KMS-11 (cell line): ENCODE results near the gene CEACAM1.
"Not testable (repeated sequence)": the region's sequence is repeated elsewhere in the genome, so short reads cannot be mapped to it uniquely, and the experiment has no call there.

ENCODE experiments used
- H2AFZ ChIP-seq: fragments of 200-600 bp; sonication (generic); 2 replicates; pipeline ENCODE4 v1.6.1; 2016; ENCODE audit warnings: antibody characterized with exemption, mixed run types, low read depth
- H3K27ac ChIP-seq: fragments of 200-600 bp; sonication (generic); 2 replicates; pipeline ENCODE4 v1.6.1; 2016; ENCODE audit warnings: mild to moderate bottlenecking, mixed run types
- H3K27me3 ChIP-seq: fragments of 200-600 bp; sonication (generic); 2 replicates; pipeline ENCODE4 v1.6.1; 2017; ENCODE audit warnings: mild to moderate bottlenecking, low read depth, mixed run types, moderate library complexity; ENCODE audit not compliant: insufficient read depth
- H3K36me3 ChIP-seq: fragments of 200-600 bp; sonication (generic); 2 replicates; pipeline ENCODE4 v1.6.1; 2017; ENCODE audit warnings: mild to moderate bottlenecking, mixed run types; ENCODE audit not compliant: insufficient read depth
- H3K4me1 ChIP-seq: fragments of 200-600 bp; sonication (generic); 2 replicates; pipeline ENCODE4 v1.6.1; 2016; ENCODE audit warnings: mild to moderate bottlenecking, low read depth, mixed run types; ENCODE audit not compliant: poor library complexity, severe bottlenecking
- H3K4me2 ChIP-seq: fragments of 200-600 bp; sonication (generic); 2 replicates; pipeline ENCODE4 v1.7.0; 2016; ENCODE audit warnings: mild to moderate bottlenecking, mixed run types
- H3K4me3 ChIP-seq: fragments of 200-600 bp; sonication (generic); IDR thresholded peaks from 2 replicates; pipeline ENCODE4 v1.6.1; 2017; ENCODE audit warnings: low read depth, low read length, mixed read lengths; ENCODE audit not compliant: insufficient read depth
- H3K79me2 ChIP-seq: fragments of 200-600 bp; sonication (generic); 2 replicates; pipeline ENCODE4 v1.6.1; 2016; ENCODE audit warnings: low read depth, mixed run types; ENCODE audit not compliant: insufficient read depth
- H3K9ac ChIP-seq: fragments of 200-600 bp; sonication (generic); 2 replicates; pipeline ENCODE4 v1.6.1; 2016; ENCODE audit warnings: mild to moderate bottlenecking, mixed run types
- H4K20me1 ChIP-seq: fragments of 200-600 bp; sonication (generic); 2 replicates; pipeline ENCODE4 v1.6.1; 2016; ENCODE audit warnings: mild to moderate bottlenecking, mixed run types; ENCODE audit not compliant: insufficient read depth
- TF ChIP-seq, protein P1 (sequence below): fragments of 200-600 bp; sonication (generic); conservative IDR thresholded peaks from 2 replicates; pipeline ENCODE4 v1.6.1; 2017; ENCODE audit warnings: low read depth, mild to moderate bottlenecking, antibody characterized with exemption, low read length, moderate library complexity, mixed read lengths

The CEACAM1 gene

DNA sequence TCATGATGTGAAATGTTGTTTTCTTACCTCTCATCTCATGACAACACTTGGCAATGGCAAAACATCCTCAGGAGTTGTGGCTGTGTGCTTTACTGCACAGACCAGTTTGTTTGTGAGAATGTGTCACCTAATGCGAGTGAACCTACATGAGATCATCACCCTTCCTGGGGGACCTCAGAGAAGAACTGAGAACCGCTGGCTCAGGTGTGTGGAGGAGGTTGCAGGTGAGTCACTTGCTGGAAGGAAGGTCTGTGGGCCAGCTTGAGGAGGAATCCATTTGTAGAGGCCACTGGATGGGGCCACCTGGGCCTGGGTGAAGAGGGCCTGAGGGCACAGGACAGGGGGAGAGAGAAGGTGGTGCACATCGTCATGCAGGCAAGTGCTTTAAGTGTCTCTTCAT lies 3.0 kb upstream of the CEACAM1 start:
- no peaks in the 10 kb centered on the region for H3K36me3 ChIP-seq
- TF ChIP-seq, protein P1, sequence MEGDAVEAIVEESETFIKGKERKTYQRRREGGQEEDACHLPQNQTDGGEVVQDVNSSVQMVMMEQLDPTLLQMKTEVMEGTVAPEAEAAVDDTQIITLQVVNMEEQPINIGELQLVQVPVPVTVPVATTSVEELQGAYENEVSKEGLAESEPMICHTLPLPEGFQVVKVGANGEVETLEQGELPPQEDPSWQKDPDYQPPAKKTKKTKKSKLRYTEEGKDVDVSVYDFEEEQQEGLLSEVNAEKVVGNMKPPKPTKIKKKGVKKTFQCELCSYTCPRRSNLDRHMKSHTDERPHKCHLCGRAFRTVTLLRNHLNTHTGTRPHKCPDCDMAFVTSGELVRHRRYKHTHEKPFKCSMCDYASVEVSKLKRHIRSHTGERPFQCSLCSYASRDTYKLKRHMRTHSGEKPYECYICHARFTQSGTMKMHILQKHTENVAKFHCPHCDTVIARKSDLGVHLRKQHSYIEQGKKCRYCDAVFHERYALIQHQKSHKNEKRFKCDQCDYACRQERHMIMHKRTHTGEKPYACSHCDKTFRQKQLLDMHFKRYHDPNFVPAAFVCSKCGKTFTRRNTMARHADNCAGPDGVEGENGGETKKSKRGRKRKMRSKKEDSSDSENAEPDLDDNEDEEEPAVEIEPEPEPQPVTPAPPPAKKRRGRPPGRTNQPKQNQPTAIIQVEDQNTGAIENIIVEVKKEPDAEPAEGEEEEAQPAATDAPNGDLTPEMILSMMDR = no peak
- no peaks in the 10 kb centered on the region for H3K4me1 ChIP-seq
- no peak overlapping the region for H3K4me3 ChIP-seq
- H3K4me2 ChIP-seq = no peak overlapping the region
- H4K20me1 ChIP-seq = no peaks in the 10 kb centered on the region
- no peaks in the 10 kb centered on the region for H3K79me2 ChIP-seq
- H2AFZ ChIP-seq = no peak overlapping the region
- H3K9ac ChIP-seq = no peak overlapping the region
- H3K27me3 ChIP-seq = no peaks in the 10 kb centered on the region
- H3K27ac ChIP-seq = no peak overlapping the region

DNA sequence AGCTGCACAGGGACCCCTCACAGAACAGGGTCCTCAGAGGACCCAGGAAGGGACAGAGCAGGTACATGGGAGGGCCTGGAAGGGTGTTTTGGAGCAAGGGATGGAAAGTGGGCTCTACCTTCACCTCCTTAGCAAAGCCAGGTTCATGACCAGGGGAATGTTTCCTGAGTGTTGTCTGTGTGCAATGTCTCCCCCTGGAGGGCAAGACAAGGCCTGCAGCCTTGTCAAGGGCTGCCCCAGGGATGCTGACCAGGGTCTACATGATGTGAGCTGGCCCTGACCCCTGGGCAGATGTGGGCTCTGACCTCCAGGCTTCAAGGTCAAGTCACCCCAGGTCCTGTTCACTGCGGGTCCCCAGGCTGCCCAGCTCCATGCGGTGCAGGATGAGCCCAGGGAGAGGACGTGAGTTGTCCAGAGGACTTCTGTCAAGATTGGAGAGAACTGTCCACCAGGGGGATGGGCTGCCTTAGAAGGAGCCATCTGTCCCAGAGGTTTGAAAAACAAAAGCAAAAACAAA lies 1.0 kb upstream of the CEACAM1 start:
- Histone ChIP-seq H3K4me2 (no peak overlapping the region), H3K4me3 (no peak overlapping the region), H3K27me3 (no peaks in the 10 kb centered on the region), H3K36me3 (no peaks in the 10 kb centered on the region), H3K9ac (no peak overlapping the region), H2AFZ (no peak overlapping the region), H3K79me2 (no peaks in the 10 kb centered on the region), H3K27ac (no peak overlapping the region), H3K4me1 (no peaks in the 10 kb centered on the region), H4K20me1 (no peaks in the 10 kb centered on the region)
- TF ChIP-seq, protein P1 = peak; percentile 80

DNA sequence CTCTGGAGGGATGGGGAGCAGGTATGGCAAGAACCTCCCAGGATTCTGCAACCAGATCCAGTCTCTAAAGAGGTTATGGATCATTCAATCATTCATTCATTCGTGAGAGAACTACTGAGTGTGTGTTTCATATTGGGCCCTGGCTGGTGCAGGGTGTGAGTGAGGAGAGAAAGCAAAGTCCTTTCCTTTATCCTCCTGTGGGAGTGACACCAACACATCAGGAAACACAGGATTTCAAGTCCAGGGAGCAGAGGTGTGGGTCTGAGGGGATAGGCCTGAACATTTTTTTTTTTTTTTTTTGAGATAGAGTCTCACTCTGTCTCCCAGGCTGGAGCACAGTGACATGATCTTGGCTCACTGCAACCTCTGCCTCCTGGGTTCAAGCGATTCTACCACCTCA lies 3.3 kb downstream of the CEACAM1 start:
- no peak overlapping the region for H3K9ac ChIP-seq
- H4K20me1 ChIP-seq = no peaks in the 10 kb centered on the region

DNA sequence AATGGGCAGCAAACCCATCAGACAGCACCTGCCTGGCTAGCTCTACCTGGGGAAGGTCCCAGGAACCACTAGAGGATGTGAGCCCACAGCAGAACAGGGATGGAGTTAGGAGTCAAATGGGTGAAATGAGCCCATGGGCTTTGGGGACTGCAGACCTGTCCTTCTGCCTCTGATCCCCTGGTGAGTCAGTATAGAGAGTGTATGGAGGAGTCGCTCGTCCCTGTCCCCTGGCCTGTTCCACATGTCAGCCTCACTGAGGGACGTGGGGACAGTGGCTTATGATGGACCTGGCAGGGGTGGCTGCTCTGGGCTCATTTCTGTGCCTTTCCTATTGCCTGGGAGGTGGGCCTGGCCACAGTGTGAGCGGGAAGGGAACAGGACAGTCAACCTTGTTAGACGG lies 4.0 kb downstream of the CEACAM1 start:
- Histone ChIP-seq H4K20me1 (no peaks in the 10 kb centered on the region), H3K4me3 (no peak overlapping the region), H3K36me3 (no peaks in the 10 kb centered on the region), H3K4me1 (no peaks in the 10 kb centered on the region), H3K27ac (no peak overlapping the region), H3K79me2 (no peaks in the 10 kb centered on the region), H3K9ac (no peak overlapping the region), H3K27me3 (no peaks in the 10 kb centered on the region), H2AFZ (no peak overlapping the region), H3K4me2 (no peak overlapping the region)
- TF ChIP-seq, protein P1 = no peak

More for the DNA sequence above, 3.3 kb downstream of the CEACAM1 start:
- Histone ChIP-seq H3K79me2 (no peaks in the 10 kb centered on the region), H3K4me3 (no peak overlapping the region), H2AFZ (no peak overlapping the region), H3K4me1 (no peaks in the 10 kb centered on the region), H3K36me3 (no peaks in the 10 kb centered on the region), H3K27me3 (no peaks in the 10 kb centered on the region), H3K27ac (no peak overlapping the region), H3K4me2 (no peak overlapping the region)
- TF ChIP-seq, protein P1 = no peak

DNA sequence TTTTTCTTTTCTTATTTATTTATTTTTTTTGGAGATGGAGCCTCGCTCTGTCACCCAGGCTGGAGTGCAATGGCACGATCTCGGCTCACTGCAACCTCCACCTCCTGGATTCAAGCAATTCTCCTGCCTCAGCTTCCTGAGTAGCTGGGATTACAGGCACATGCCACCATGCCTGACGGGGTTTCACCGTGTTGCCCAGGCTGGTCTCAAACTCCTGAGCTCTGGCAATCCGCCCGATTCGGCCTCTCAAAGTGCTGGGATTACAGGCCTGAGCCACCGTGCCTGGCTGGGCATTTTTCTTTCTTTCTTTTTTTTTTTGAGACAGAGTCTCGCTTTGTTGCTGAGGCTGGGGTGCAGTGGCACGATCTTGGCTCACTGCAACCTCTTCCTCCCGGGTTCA lies 6.0 kb downstream of the CEACAM1 start:
- H3K27ac ChIP-seq, H2AFZ ChIP-seq, H3K4me3 ChIP-seq, H3K4me1 ChIP-seq, H3K79me2 ChIP-seq, H3K27me3 ChIP-seq, H3K9ac ChIP-seq, H4K20me1 ChIP-seq, H3K4me2 ChIP-seq, H3K36me3 ChIP-seq: not testable (repeated sequence)
